Activated gamma-delta T cell treated with Interleukin-2 at 50 U/mL for 16 hours (primary cell): Measurements from ENCODE around the gene NOP53.
"Not testable (repeated sequence)": the region's sequence is repeated elsewhere in the genome, so short reads cannot be mapped to it uniquely, and the experiment has no call there.

Experiments
- DNase-seq: peaks from one replicate; pipeline ENCODE4 v3.0.0-alpha.2; 2020

The NOP53 gene

DNA sequence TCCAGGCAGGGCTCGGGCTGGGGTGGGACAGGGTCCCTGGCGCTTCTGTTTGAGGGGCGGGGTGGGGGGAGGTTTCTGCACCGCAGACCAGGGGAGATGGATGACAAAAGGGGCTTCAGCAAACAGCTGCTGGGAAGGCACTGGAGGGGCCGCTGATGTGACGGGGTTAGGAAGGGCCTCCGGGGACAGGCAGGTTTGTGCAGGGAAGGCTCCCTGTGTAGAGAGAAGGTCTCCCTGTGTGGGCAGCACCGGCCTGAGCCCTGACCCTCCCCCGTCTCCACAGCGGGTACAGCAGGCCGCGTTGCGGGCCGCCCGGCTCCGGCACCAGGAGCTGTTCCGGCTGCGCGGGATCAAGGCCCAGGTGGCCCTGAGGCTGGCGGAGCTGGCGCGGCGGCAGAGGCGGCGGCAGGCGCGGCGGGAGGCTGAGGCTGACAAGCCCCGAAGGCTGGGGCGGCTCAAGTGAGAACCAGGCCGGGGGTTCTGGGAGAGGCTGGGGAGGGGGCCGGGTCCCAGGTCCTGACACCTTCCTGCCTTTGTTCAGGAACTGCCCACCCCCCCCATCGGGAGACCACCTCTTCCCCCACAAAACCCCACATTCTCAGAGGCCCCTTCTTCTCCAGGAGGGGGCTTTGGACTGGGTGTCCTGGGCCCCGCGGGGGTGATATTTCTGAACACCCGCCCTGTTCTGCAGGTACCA, 9.9 kb downstream of the NOP53 start:
- DNase-seq: no peak

DNA sequence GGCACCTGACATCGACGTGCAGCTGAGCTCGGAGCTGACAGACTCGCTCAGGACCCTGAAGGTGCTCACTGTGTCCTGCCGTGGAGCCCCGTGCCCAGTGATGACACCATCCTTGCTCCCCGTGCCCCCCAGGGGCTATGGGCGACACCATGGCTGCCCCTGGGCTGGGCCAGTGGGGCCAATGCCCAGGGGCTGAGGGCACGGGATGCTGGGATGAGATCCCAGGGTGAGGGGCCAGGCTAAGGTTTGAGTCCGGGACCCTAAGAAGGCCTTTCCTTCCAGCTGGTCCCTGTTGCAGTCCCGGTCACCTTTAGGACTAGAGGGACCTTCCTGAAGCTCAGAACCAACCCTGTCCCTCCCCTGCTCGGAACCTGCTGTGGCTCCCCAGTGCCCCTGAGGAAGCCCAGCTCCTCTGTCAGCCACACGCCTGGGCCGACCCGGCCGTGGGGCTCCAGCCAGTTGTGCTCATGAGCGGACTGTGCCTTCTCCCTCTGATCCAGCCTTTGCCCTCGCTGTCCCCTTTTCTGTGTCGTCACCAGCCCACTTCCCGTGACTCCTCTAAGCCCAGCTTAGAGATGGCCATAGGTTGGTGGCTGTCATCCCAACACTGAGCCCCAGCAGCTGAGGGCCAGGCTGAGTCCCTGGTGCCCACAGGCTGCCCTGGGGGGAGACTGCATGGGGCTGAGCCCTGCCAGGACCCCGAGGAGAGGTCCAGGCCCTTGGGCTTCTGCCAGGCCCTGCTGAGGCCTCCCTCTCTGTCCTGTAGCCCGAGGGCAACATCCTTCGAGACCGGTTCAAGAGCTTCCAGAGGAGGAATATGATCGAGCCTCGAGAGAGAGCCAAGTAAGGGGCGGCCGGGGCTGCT, 10.6 kb downstream of the NOP53 start:
- no peak for DNase-seq

DNA sequence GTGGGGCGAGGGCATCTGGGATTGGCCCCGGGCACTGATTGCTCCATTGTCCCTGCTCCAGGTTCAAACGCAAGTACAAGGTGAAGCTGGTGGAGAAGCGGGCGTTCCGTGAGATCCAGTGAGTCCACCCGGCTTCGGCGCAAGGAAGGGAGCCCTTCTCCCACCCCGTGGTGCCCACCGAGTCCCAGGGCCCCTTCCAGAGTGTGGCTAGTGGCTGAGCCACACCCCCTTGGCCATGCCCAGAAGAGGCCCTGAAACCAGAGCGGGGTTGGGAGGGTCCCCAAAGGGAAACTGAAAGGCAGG, 11.2 kb downstream of the NOP53 start:
- DNase-seq: no peak

DNA sequence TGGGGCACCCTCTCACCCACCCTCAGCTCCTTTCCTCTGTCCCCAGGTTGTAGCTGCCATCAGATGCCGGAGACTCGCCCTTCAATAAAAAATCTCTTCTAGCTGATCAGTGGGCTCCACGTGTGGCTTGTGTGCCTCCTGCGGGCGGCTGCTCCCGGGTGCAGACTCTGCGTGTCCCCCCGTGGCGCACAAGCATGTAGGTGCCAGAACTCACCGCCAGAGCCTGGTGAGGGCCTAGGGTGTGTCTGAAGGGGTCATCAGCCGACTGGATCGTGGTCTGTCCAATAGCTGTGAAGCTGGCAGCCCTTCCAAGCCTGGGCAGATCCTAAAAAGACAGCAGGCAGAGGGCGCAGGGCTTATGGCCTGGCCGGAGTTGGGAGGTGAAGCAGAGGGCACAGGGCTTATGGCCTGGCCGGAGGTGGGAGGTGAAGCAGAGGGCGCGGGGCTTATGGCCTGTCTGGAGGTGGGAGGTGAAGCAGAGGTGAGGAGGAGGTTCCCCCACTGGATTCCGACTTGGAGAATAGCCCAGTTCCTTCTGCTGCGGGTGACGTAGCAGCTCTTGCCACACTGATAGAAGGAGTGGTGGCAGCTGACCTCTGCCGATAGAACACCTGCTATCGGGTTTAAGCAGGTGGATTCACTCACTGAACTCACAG, 11.7 kb downstream of the NOP53 start:
- DNase-seq: no peak

DNA sequence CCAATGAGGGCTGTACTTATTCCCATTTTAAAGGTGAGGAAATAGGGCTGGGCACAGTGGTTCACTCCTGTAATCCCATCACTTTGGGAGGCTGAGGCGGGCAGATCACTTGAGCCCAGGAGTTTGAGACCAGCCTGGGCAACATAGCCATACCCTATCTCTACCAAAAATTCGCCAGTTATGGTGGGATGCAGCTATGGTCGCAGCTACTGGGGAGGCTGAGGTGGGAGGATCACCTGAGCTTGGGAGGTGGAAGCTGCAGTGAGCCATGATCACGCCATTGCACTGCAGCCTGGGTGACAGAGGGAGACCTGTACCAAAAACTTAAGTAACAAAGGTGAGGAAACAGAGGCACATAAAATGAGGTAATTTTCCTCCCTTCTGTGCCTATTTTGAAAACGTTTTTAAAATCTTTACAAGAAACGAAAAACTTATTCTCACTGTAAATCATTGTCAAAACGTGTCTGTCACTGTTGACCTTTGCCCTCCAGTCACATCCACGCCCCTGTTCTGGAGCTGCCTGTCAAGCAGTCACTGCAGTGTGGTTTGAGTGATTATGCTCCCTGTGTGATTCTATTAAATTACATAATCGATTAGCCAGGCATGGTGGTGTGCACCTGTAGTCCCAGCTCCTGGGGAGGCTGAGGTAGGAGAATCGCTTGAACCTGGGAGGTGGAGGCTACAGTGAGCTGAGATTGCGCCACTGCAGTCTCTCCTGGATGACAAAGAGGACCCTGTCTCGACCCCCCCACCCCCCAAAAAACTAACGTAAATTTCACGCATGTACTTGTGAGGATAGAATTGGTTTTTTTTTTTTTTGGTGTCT, 12.5 kb downstream of the NOP53 start:
- no peak for DNase-seq

DNA sequence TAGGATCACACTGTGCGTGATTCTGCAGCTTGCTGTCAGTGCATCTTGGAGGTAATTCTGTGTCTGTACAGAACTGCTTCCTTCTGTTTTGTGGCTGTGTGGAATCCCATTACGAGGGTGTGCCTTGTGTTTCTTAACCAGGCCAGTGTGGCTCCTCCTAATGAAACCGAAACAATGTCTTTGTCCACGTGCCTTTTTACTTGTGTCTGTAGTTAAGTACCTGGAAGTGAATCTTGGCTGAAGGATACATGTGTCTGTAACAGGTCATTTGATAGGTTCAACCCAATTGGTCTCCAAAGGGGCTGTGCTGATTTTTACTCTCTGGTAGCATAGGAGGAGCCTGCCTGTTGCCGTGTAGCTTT, 13.1 kb downstream of the NOP53 start:
- DNase-seq: no peak

DNA sequence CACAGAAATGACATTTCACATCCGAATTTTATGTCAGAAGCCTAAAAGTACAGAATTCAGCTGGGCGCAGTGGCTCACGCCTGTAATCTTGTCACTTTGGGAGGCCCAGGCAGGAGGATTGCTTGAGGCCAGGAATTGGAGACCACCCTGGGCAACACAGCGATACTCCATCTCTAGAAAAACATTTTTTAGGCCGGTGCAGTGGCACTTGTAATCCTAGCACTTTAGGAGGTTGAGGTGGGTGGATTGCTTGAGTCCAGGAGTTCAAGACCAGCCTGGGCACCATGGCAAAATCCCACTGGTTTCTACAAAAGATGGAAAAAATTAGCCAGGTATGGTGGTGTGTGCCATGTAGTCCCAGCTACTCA, 15.3 kb downstream of the NOP53 start:
- DNase-seq: no peak

DNA sequence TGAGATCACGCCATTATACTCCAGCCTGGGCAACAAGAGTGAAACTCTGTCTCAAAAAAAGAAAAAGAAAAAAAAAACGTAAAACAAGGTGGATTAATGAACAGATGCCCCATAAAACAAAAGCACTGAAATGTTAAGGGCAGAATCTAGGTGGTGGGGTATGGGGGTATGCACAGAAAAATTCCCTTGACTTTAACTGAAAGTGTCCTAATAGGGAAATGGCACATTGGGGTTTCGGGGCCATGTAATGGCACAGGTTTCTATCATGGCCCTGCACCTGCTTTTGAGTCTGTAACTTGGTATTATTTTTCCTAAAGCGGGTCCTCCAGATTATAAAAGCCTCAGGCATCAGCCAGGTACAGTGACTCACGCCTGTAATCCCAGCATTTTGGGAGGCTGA, 16.2 kb downstream of the NOP53 start:
- no peak for DNase-seq

DNA sequence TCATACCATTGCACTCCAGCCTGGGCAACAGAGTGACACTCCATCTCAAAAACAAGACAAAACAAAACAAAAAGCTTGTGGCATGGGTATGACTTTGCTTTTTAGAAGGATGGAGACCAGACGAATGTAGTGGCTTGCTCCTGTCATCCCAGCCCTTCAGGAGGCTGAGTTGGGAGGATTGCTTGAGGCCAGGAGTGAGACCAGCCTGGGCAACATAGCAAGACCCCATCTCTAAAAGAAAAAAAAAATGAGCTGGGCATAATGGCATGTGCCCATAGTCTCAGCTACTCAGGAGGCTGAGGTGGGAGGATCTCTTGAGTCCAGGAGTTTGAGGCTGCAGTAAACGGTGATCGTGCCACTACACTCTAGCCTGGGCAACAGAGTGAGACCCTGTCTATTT, 16.8 kb downstream of the NOP53 start:
- no peak for DNase-seq

DNA sequence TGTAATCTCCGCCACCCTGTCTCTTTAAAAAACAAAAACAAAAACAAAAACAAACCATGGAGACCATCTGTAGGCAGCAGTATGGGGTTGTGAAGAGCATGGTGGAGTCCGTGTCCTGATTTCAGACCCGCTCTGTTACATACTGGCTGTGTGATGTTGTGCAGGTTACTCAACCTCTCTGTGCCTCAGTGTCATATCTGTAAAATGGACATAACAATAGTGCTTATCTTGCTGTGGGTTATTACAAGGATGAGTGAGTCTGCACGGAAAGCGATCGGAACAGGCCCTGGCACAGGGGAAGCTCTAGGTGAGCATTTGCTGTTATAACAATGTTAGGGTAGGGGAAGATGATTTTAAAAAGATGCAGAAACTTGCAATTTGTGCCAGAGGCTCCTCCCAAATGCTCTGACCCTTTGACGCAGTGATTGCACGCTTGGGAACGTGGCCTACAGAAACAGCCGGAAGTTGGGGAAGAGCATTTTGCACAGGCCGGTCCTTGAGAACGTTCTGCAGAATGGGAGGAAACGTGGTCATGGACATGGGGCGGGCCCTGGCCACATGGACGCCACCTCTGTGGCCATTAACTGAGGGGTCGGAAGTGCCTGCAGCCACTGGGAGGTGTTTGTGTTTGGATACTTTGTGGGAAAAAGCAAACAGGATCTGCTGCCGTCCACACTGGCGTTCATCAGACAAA, 17.4 kb downstream of the NOP53 start:
- DNase-seq: no peak

DNA sequence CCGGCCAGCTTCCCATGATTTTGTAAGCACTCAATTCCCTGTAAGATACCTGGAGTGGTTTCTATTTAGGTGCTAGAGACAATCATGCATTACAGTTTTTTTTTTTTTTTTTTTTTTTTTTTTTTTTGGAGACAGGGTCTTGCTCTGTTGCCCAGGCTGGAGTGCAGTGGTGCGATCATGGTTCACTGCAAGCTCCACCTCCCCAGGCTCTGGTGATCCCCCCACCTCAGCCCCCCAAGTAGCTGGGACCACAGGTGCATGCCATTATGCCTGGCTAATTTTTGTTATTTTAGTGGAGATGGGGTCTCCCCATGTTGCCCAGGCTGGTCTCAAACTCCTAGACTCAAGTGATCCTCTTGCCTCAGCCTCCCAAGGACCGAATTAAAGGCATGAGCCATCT, 19.4 kb downstream of the NOP53 start:
- DNase-seq: not testable (repeated sequence)

DNA sequence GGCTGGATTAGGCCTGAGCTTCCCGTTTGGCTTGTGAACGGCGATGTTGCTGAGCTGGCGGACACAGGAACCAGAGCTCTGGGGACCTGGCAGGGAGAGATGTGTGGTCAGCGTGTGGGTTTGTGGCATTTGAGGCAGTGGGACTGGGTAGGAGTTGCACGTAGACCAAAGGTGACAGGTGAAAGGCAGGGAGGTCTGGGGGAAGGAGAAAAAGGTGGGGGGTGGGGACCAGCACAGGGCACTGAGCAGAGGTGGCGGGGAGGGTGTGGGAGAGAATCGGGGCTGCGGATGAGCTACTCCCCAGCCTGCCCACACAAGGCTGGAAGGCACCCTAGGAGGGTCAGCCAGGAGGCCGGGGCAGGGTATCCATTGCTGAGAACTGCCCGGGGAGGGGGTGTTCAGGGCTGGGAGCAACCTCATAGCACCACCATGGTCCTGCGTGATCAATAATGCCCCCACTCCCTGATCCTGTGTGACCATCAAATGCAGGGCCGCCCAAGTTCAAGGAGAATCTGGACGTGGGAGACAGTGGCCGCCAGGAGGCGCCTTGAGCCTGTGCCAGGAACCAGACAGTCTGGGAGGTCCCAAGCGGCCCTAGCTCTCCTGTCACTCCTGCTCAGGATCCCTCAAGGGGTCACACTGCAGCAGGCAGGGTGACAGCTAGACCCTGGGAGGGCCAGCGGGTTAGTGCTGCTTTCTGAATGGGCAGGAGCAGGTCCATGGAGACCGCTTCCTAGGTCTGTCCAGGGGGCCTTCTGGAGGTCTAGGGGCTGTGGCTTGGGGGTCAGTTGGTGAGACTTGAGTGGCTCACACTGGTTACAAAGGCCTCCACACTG, 20.4 kb downstream of the NOP53 start:
- DNase-seq: peak; percentile 35

DNA sequence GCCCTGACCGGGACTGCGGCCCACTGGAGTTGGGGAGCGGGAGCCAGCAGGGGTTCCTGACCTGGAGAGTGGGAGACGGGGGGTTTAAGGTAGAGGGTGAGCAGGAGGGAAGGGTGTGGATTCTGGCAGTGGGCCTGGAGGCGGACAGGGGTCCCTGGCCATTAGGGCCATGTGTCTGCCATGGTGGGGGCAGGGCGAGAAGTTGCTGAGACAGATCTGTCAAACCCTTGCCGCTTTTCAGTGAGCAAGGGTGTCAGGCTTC, 20.9 kb downstream of the NOP53 start:
- no peak for DNase-seq

DNA sequence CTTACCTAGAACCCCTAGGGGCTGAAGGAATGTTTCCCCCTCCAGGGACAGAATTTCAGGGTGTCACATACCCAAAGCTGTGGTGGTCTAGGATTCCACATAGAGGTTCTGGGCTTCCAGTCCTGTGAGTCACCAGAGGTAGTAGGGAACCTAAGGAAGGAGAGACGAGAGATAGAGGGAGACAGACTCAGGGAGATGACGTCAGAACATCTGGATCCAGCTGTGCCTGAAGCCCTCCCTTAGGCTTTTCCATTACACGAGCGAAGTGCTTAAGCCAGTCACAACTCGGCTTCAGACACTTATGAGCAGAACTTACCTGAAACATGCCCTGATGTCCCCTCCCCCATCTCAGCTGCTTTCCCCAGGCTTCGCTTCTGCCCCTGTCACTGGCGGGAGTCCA, 21.3 kb downstream of the NOP53 start:
- no peak for DNase-seq

DNA sequence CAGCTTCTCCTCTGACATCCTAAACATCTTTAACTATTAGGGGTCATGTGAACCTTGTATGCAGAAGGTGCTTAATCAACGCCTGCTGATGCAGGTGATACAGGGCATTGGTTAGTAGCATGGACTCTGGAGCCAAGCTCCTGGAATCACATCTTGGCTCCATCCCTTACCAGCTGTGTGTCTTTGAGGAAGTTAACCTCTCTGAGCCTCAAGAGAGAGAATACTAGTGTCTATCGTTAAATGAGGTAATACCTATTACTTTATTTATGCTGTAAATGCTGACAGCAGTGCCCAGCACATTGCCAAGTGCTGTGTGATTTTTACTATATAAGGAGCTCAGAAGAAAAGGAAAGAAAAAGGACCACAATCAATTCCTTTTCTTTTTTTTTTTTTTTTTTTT, 22.0 kb downstream of the NOP53 start:
- no peak for DNase-seq

DNA sequence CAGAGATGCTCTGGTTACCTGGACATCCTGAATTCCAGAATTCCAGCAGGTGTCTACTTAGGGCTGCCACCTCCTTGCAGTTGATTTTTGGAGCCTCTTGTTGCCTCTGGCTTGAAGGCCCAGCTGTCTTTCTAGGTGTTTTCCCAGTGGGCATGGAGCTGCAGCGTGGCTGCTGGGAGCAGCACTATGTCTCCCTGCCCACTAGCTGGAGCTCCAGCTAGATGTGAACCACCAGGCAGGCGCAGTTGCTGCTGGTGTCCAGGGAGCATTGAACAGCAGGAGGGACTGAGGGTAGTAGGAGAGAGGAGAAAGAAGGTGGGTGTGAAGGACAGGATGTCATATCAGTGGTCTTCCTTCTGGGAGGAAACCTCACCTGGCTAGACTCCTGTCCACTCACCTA, 23.3 kb downstream of the NOP53 start:
- DNase-seq: no peak

DNA sequence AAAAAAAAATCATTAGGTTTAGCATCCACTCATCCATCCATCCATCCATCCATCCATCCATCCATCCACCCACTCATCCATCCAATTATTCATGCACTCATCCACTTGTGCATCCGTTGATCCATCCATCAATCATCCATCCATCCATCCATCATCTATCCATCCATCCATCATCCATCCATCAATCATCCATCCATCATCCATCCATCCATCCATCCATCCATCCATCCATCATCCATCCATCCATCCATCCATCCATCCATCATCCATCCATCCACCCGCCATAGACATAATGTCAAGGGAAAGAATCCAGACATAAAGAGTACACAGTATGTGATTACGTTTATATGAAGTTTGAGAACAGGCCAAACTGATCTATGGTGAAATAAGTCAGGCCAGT, 24.2 kb downstream of the NOP53 start:
- no peak for DNase-seq

DNA sequence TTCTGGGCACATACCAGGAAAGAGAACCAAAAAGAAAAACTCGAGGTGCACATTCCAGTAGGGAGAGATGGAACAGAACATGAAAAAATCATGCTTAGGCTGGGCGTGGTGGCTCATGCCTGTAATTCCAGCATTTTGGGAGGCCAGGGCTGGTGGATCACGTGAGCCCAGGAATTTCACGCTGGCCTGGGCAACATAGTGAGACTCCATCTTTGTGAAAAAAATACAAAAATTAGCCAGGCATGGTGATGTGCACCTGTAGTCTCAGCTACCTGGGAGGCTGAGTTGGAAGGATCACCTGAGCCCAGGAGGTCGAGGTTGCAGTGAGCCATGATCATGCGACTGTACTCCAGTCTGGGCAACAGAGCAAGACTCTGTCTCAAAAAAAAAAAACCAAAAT, 25.9 kb downstream of the NOP53 start:
- DNase-seq: not testable (repeated sequence)

DNA sequence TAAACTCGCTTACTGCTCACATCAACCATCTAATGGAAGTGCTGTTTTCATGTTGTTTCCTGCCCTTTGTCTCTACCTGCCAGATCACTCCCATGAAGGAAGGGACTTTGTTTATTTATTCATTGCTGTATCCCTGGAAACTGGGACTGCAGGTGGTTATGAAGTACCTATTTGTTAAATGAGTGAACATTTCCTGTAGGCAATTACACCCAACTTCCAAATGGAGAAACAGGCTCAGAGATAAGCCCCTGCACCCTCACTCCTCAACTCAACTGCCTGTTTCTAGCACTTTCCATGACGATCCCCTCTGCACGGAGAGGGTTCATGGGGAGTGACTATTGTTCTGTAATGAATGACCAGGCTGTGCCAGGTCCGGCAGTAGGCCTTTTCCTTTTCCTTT, 31.2 kb downstream of the NOP53 start:
- DNase-seq: no peak

DNA sequence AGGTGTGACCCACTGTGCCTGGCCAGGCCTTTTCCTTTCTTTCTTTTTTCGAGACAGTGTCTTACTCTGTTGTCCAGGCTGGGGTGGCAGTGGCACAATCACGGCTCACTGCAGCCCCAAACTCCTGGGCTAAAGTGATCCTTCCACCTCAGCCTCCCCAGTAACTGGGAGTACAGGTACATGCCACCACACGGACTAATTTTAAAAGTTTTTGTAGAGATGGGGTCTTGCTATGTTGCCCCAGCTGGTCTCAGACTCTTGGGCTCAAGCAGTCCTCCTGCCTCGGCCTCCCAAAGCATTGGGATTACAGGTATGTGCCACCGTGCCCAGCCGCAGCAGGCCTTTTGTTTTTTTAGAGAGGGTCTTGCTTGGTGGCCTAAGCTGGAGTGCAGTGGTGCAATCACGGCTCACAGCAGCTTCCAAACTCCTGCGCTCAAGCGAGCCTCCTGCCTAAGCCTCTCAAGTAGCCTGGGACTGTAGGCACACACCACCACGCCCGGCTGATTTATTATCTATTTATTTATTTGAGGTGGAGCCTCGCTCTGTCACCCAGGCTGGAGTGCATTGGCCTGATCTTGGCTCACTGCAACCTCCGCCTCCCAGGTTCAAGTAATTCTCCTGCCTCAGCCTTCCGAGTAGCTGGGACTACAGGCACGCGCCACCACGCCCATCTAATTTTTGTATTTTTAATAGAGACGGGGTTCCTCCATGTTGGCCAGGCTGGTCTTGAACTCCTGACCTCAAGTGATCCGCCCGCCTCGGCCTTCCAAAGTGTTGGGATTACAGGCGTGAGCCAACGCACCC, 32.1 kb downstream of the NOP53 start:
- not testable (repeated sequence) for DNase-seq
